Neural cell (in vitro differentiated cells): ENCODE results near the gene PCK1.

Experiments used
- CTCF ChIP-seq: fragments of 450-650 bp; IDR thresholded peaks from 2 replicates; pipeline ENCODE4 v1.5.1; 2014; ENCODE audit warnings: antibody characterized with exemption, mild to moderate bottlenecking, moderate library complexity; ENCODE audit not compliant: poor library complexity, severe bottlenecking
- EP300 ChIP-seq: fragments of 450-650 bp; conservative IDR thresholded peaks from 2 replicates; pipeline ENCODE4 v1.6.1; 2014; ENCODE audit warnings: antibody characterized with exemption, mild to moderate bottlenecking, moderate library complexity; ENCODE audit not compliant: poor library complexity, severe bottlenecking
- POLR2AphosphoS5 ChIP-seq: IDR thresholded peaks from 2 replicates; pipeline ENCODE4 v1.6.1; 2012
- RAD21 ChIP-seq: fragments of 450-650 bp; conservative IDR thresholded peaks from 2 replicates; pipeline ENCODE4 v1.6.1; 2014; ENCODE audit warnings: antibody characterized with exemption, mild to moderate bottlenecking, moderate library complexity
- REST ChIP-seq: IDR thresholded peaks from 2 replicates; pipeline ENCODE4 v1.6.1; 2012; ENCODE audit warnings: borderline replicate concordance

GRCh38 chr20:57555457-57556184, 5.3 kb upstream of the PCK1 start:
- TF ChIP-seq RAD21 = no peak
- no peak for TF ChIP-seq CTCF
- TF ChIP-seq REST = no peak
- TF ChIP-seq EP300 = no peak
- no peak for TF ChIP-seq POLR2AphosphoS5
